Bronchial epithelial cell (primary cell): ENCODE measurements around the gene ASB3. TPM values are rescaled to one million over a fixed set of nuclear protein-coding genes. Genes with fewer than 3 reads are reported as not detected.
A peak's percentile ranks its signal among the peaks of the same experiment; 100 is the strongest.

Experiments used
- DNase-seq: peaks from one replicate; pipeline ENCODE4 v3.0.0-alpha.2; 2010; ENCODE audit warnings: low read depth
- FAIRE-seq: peaks from 2 replicates; lab custom pipeline; 2011; peaks lifted over from hg19 to GRCh38; lab: Jason Lieb, UNC
- H3K27me3 ChIP-seq: 2 replicates; pipeline ENCODE4 v1.5.1; 2011; ENCODE audit warnings: low read length; ENCODE audit not compliant: control insufficient read depth, insufficient read depth
- H3K36me3 ChIP-seq: 2 replicates; pipeline ENCODE4 v1.5.1; 2011; ENCODE audit warnings: low read length; ENCODE audit not compliant: control insufficient read depth, insufficient read depth
- H3K4me3 ChIP-seq: 2 replicates; pipeline ENCODE4 v1.5.1; 2011; ENCODE audit warnings: mild to moderate bottlenecking, low read depth, low read length, control low read depth
- total RNA-seq: library from RNA; depleted of rRNA; stranded (reverse); fragments of >200 nt; gene quantifications from 2 replicates; pipeline ENCODE4 v1.2.1, GENCODE V29; 2014
- TF ChIP-seq, protein P1 (sequence below): IDR thresholded peaks from 2 replicates; pipeline ENCODE4 v1.5.1; 2011; ENCODE audit warnings: mild to moderate bottlenecking, moderate library complexity, low read length, control low read depth, inconsistent platforms; ENCODE audit not compliant: insufficient read depth, severe bottlenecking

Gene ASB3
- total RNA-seq, 1 donor from 2014 or later = 13.4 TPM

DNA sequence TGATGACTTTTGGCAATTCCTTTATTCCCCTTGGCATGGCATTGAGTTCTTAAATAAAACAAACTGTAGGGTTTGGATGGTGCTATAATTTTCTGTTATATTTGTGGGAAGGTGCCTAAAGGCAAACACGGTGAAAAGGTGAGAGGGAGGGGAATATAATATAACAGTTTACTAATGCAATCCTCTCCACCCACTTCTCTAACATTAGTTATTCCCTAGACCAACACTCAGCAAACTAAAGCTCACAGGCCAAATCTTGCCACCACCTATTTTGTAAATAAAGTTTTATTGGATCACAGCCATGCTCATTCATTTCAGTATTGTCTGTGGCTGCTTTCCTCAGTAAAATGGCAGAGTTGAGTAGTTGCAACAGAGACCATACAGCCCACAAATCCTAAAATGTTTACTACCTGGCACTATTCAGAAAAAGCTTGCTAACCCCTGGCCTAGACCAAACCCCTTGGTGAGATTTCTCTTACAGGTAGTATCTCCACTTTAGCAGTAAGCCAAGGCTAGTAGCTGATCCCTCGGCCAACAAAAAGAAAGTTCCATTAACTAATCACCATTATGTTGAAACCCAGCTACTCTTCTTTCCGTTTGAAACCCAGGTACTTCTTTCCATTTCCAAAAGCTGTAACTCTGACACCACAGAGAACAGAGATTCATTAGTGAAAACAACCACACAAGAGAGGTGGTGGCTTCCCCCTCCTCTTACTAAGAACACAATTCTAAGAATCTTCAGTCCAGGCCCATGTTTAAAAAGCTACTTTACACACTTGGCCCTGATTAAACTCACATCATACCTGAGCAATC, 155.2 kb downstream of the ASB3 start:
- H3K36me3 ChIP-seq = no peaks in the 10 kb centered on the region
- no peak for FAIRE-seq
- H3K27me3 ChIP-seq = no peaks in the 10 kb centered on the region
- DNase-seq = no peak
- TF ChIP-seq, protein P1, sequence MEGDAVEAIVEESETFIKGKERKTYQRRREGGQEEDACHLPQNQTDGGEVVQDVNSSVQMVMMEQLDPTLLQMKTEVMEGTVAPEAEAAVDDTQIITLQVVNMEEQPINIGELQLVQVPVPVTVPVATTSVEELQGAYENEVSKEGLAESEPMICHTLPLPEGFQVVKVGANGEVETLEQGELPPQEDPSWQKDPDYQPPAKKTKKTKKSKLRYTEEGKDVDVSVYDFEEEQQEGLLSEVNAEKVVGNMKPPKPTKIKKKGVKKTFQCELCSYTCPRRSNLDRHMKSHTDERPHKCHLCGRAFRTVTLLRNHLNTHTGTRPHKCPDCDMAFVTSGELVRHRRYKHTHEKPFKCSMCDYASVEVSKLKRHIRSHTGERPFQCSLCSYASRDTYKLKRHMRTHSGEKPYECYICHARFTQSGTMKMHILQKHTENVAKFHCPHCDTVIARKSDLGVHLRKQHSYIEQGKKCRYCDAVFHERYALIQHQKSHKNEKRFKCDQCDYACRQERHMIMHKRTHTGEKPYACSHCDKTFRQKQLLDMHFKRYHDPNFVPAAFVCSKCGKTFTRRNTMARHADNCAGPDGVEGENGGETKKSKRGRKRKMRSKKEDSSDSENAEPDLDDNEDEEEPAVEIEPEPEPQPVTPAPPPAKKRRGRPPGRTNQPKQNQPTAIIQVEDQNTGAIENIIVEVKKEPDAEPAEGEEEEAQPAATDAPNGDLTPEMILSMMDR = no peak
- H3K4me3 ChIP-seq = no peak overlapping the region

- TF ChIP-seq, protein P1 = no peak
- no peaks in the 10 kb centered on the region for H3K27me3 ChIP-seq
- H3K36me3 ChIP-seq = no peaks in the 10 kb centered on the region
- no peak overlapping the region for H3K4me3 ChIP-seq
- no peak for FAIRE-seq
- no peak for DNase-seq
Measured at GRCh38 chr2:53630026-53630606, 156.6 kb downstream of the ASB3 start.

DNA sequence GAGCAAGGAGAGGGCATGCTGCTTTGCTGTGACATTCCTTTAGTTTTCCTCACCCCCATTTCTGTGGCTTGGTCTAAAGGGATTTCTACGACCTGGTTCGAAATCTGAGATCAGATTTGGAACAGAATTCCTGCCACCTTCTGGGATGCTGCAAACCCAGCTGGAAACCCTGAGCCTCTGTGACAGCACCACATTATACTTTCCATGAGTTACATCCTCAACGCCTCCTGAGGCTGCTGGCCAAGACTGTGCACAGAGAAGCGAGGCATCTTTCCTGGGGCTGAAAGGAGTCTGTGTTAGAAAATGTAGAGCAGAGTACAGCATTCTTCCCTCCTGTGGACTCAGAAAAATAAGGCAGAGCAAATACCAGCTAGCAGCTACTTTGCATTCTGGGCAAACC, 157.3 kb downstream of the ASB3 start:
- no peak for FAIRE-seq
- no peak overlapping the region for H3K4me3 ChIP-seq
- no peaks in the 10 kb centered on the region for H3K36me3 ChIP-seq
- DNase-seq = no peak
- no peaks in the 10 kb centered on the region for H3K27me3 ChIP-seq
- TF ChIP-seq, protein P1 = no peak

GRCh38 chr2:53629001-53629400, 157.8 kb downstream of the ASB3 start:
- no peaks in the 10 kb centered on the region for H3K27me3 ChIP-seq
- H3K4me3 ChIP-seq = no peak overlapping the region
- TF ChIP-seq, protein P1 = no peak
- FAIRE-seq = no peak
- no peaks in the 10 kb centered on the region for H3K36me3 ChIP-seq
- DNase-seq = no peak

- FAIRE-seq (no peak), DNase-seq (peak; percentile 7)
- Histone ChIP-seq H3K27me3 (no peaks in the 10 kb centered on the region), H3K36me3 (no peaks in the 10 kb centered on the region), H3K4me3 (no peak overlapping the region)
- TF ChIP-seq, protein P1 = no peak
Measured at GRCh38 chr2:53622141-53622540, 164.6 kb downstream of the ASB3 start.
